Neural cell (in vitro differentiated cells): ENCODE data around the gene RPS6KC1.

Experiments
- CTCF ChIP-seq: fragments of 450-650 bp; IDR thresholded peaks from 2 replicates; pipeline ENCODE4 v1.5.1; 2014; ENCODE audit warnings: antibody characterized with exemption, mild to moderate bottlenecking, moderate library complexity; ENCODE audit not compliant: poor library complexity, severe bottlenecking
- EP300 ChIP-seq: fragments of 450-650 bp; conservative IDR thresholded peaks from 2 replicates; pipeline ENCODE4 v1.6.1; 2014; ENCODE audit warnings: antibody characterized with exemption, mild to moderate bottlenecking, moderate library complexity; ENCODE audit not compliant: poor library complexity, severe bottlenecking
- EZH2 ChIP-seq: fragments of 200-600, 300-800 bp; shearing (Covaris generic), sonication (generic); IDR thresholded peaks from 2 replicates; pipeline ENCODE4 v1.6.1; 2014; ENCODE audit warnings: antibody characterized with exemption, low read length, borderline replicate concordance, mild to moderate bottlenecking; ENCODE audit not compliant: insufficient read depth, poor library complexity, severe bottlenecking
- MXI1 ChIP-seq: fragments of 450-650 bp; conservative IDR thresholded peaks from 2 replicates; pipeline ENCODE4 v1.6.1; 2014; ENCODE audit warnings: antibody characterized with exemption, mild to moderate bottlenecking; ENCODE audit not compliant: poor library complexity, severe bottlenecking
- POLR2AphosphoS5 ChIP-seq: IDR thresholded peaks from 2 replicates; pipeline ENCODE4 v1.6.1; 2012
- RAD21 ChIP-seq: fragments of 450-650 bp; conservative IDR thresholded peaks from 2 replicates; pipeline ENCODE4 v1.6.1; 2014; ENCODE audit warnings: antibody characterized with exemption, mild to moderate bottlenecking, moderate library complexity
- REST ChIP-seq: IDR thresholded peaks from 2 replicates; pipeline ENCODE4 v1.6.1; 2012; ENCODE audit warnings: borderline replicate concordance
- SMC3 ChIP-seq: fragments of 450-650 bp; conservative IDR thresholded peaks from 2 replicates; pipeline ENCODE4 v1.6.1; 2014; ENCODE audit warnings: antibody characterized with exemption, mild to moderate bottlenecking, moderate library complexity; ENCODE audit not compliant: poor library complexity
- TAF1 ChIP-seq: IDR thresholded peaks from 2 replicates; pipeline ENCODE4 v1.6.1; 2012; ENCODE audit warnings: low read depth

GRCh38 chr1:213066363-213066762 lies 15.3 kb downstream of the RPS6KC1 start:
- TF ChIP-seq CTCF (no peak), EZH2 (no peak), TAF1 (no peak), REST (no peak), MXI1 (no peak), POLR2AphosphoS5 (no peak), EP300 (no peak), RAD21 (no peak), SMC3 (no peak)
